HepG2 (cell line): ENCODE data around the gene VMA21. TPM values are rescaled to one million over a fixed set of nuclear protein-coding genes. Genes with fewer than 3 reads are reported as not detected.
A peak's percentile ranks its signal among the peaks of the same experiment; 100 is the strongest.

Source experiments
- ASH2L ChIP-seq: fragments of 300-600, 200-600 bp; sonication (generic); IDR thresholded peaks from 2 replicates; pipeline ENCODE4 v1.7.0; 2017; ENCODE audit warnings: low read depth, mild to moderate bottlenecking, moderate library complexity, mixed read lengths, low read length; ENCODE audit not compliant: insufficient read length
- MIER2 ChIP-seq: IDR thresholded peaks from 2 replicates; pipeline ENCODE4 v1.6.1; 2016; ENCODE audit warnings: missing biosample characterization, missing genetic modification reagents
- NBN ChIP-seq: fragments of 450-650 bp; conservative IDR thresholded peaks from 2 replicates; pipeline ENCODE4 v1.6.1; 2017
- NKX3-1 ChIP-seq: sonication (generic); formaldehyde crosslinking; IDR thresholded peaks from 2 replicates; pipeline ENCODE4 v1.5.0; 2020; ENCODE audit warnings: missing genetic modification reagents
- PRDM10 ChIP-seq: sonication (generic); formaldehyde crosslinking; IDR thresholded peaks from 2 replicates; pipeline ENCODE4 v1.4.0; 2020; ENCODE audit warnings: low read depth, missing genetic modification reagents
- SRSF4 ChIP-seq: fragments of 200-400 bp; formaldehyde crosslinking; IDR thresholded peaks from one replicate; pipeline ENCODE4 v1.6.1; 2018; ENCODE audit warnings: mild to moderate bottlenecking, low read depth, low read length, moderate library complexity; ENCODE audit not compliant: poor library complexity, severe bottlenecking
- TFDP1 ChIP-seq: IDR thresholded peaks from 2 replicates; pipeline ENCODE4 v1.6.1; 2016; ENCODE audit warnings: missing compliant biosample characterization, missing genetic modification reagents, borderline replicate concordance
- ZBED4 ChIP-seq: sonication (generic); formaldehyde crosslinking; IDR thresholded peaks from 2 replicates; pipeline ENCODE4 v1.4.0; 2020; ENCODE audit warnings: missing genetic modification reagents, borderline replicate concordance
- ZBTB46 ChIP-seq: sonication (generic); formaldehyde crosslinking; IDR thresholded peaks from 2 replicates; pipeline ENCODE4 v1.4.0; 2020; ENCODE audit warnings: mild to moderate bottlenecking, missing genetic modification reagents, borderline replicate concordance
- ZFP91 ChIP-seq: sonication (generic); formaldehyde crosslinking; IDR thresholded peaks from 2 replicates; pipeline ENCODE4 v1.9.0; 2022; ENCODE audit warnings: missing genetic modification reagents, mild to moderate bottlenecking, borderline replicate concordance
- ZNF589 ChIP-seq: sonication (generic); formaldehyde crosslinking; conservative IDR thresholded peaks from 2 replicates; pipeline ENCODE4 v1.8.0; 2022; ENCODE audit warnings: mild to moderate bottlenecking, moderate library complexity, missing genetic modification reagents
- ZNF703 ChIP-seq: sonication (generic); formaldehyde crosslinking; IDR thresholded peaks from 2 replicates; pipeline ENCODE4 v1.5.1; 2020; ENCODE audit warnings: missing genetic modification reagents, mild to moderate bottlenecking, moderate library complexity, borderline replicate concordance
- polyA plus RNA-seq, 8 experiments: library from polyadenylated mRNA; depleted of rRNA in 3 of 8; stranded (reverse) in 7 of 8; unstranded in 1 of 8; fragments of >200 nt; fragmentation: Illumina TruSeq in 4 of 8; extraction: Trizol in 4 of 8; gene quantifications; 2 replicates each; pipeline versions ENCODE4 v1.2.1 to v1.2.3, GENCODE V29; 2011 to 2016; ENCODE audit warnings: low read depth in 4 of 8, missing spikeins in 1 of 8, mixed read lengths in 1 of 8; ENCODE audit not compliant: insufficient read depth in 1 of 8
- total RNA-seq, 5 experiments: library from RNA; depleted of rRNA; stranded (reverse); fragments of >200 nt; fragmentation: Illumina TruSeq; extraction: Trizol; gene quantifications; 2 replicates each; pipeline ENCODE4 v1.2.3, GENCODE V29; 2016; ENCODE audit warnings: low read depth in 1 of 5

Gene VMA21
- total and polyA plus RNA-seq, 2 of the 13 experiments (the other 11 are each of a cell fraction or from before 2014, with no cell fraction given), result 20.9 to 42.4 TPM

- TF ChIP-seq ZFP91 (0 out of 2 replicates have a peak, but pooled peaks have one; percentile 35), ZNF589 (peak; percentile 36; the same call in 1 of the 2 replicates), ZBED4 (CRISPR knock-in tag) (no peak), ASH2L (peak; percentile 47), NBN (no peak), NKX3-1 (no peak), SRSF4 (no peak), ZBTB46 (CRISPR knock-in tag) (no peak), TFDP1 (CRISPR knock-in tag) (peak; percentile 79; the same call in 1 of the 2 replicates), ZNF703 (CRISPR knock-in tag) (no peak), MIER2 (CRISPR knock-in tag) (no peak), PRDM10 (no peak)
These were observed at the start of gene VMA21 (continued) for GRCh38 chrX:151396825-151397740.
